Measurements from ENCODE around the gene SLC19A2.
A peak's percentile ranks its signal among the peaks of the same experiment; 100 is the strongest.

SLC19A2 gene

GRCh38 chr1:169478094-169478672, 7.6 kb downstream of the SLC19A2 start:
- no peak for DNase-seq

GRCh38 chr1:169475806-169476387, 9.8 kb downstream of the SLC19A2 start:
- DNase-seq, result no peak

GRCh38 chr1:169474302-169474995, 11.3 kb downstream of the SLC19A2 start:
- no peak for DNase-seq

GRCh38 chr1:169473347-169473746, 12.4 kb downstream of the SLC19A2 start:
- DNase-seq, result no peak

- DNase-seq, result no peak
Measured at GRCh38 chr1:169472738-169473137, 13.0 kb downstream of the SLC19A2 start.

- no peak for DNase-seq
Measured at GRCh38 chr1:169468982-169469381, 16.8 kb downstream of the SLC19A2 start.

- peak in 4 of 56 donors; percentile 2 to 12 (median 4) for DNase-seq
Measured at GRCh38 chr1:169466259-169467230, 19.2 kb downstream of the SLC19A2 start.

- DNase-seq, result no peak
Measured at GRCh38 chr1:169465281-169465680, 20.5 kb downstream of the SLC19A2 start.

GRCh38 chr1:169462385-169462784, 23.4 kb downstream of the SLC19A2 start:
- no peak for DNase-seq

GRCh38 chr1:169461390-169462000, 24.2 kb downstream of the SLC19A2 start:
- no peak for DNase-seq

- no peak for DNase-seq
Measured at GRCh38 chr1:169460191-169460833, 25.4 kb downstream of the SLC19A2 start.

GRCh38 chr1:169457443-169457842, 28.3 kb downstream of the SLC19A2 start:
- no peak for DNase-seq

- no peak for DNase-seq
Measured at GRCh38 chr1:169456029-169456428, 29.7 kb downstream of the SLC19A2 start.

GRCh38 chr1:169452921-169453320, 32.8 kb downstream of the SLC19A2 start:
- no peak for DNase-seq

GRCh38 chr1:169451218-169451824, 34.4 kb downstream of the SLC19A2 start:
- DNase-seq, result no peak

- DNase-seq, result no peak
Measured at GRCh38 chr1:169443923-169444322, 41.8 kb downstream of the SLC19A2 start.

- DNase-seq, result peak in 55 of 56 donors; percentile 19 to 93 (median 73)
Measured at GRCh38 chr1:169427081-169427641, 58.6 kb downstream of the SLC19A2 start, which contains the start of gene CCDC181. Gene CCDC181, minus strand, starts transcription at chr1:169427474. Its CDS starts 2,547 bp downstream, at chr1:169424927.

- DNase-seq, result no peak
Measured at GRCh38 chr1:169426174-169426705, 59.5 kb downstream of the SLC19A2 start.

- DNase-seq, result no peak
Measured at GRCh38 chr1:169421309-169421708, 64.4 kb downstream of the SLC19A2 start.
